ENCODE results near the gene POLR2B.
"Not testable (repeated sequence)": the region's sequence is repeated elsewhere in the genome, so short reads cannot be mapped to it uniquely, and the experiment has no call there.

The POLR2B gene

GRCh38 chr4:56986952-56987351 is 8.3 kb downstream of the POLR2B start:
- no peak for DNase-seq (ENCODE audit: low read depth)

GRCh38 chr4:56990109-56990905 is 11.6 kb downstream of the POLR2B start:
- peak; percentile 18 for DNase-seq (ENCODE audit: low read depth)

- DNase-seq (ENCODE audit: low read depth) = peak; percentile 90
Observed at GRCh38 chr4:56995525-56995924, 16.8 kb downstream of the POLR2B start.

GRCh38 chr4:56999751-57000150 is 21.1 kb downstream of the POLR2B start:
- no peak for DNase-seq (ENCODE audit: low read depth)

GRCh38 chr4:57013543-57014120 is 34.9 kb downstream of the POLR2B start:
- DNase-seq (ENCODE audit: low read depth) = no peak

- DNase-seq (ENCODE audit: low read depth) = peak; percentile 8
Observed at GRCh38 chr4:57018980-57019379, 40.3 kb downstream of the POLR2B start.

- peak; percentile 75 for DNase-seq (ENCODE audit: low read depth)
Observed at GRCh38 chr4:57020467-57021101, 41.9 kb downstream of the POLR2B start.

GRCh38 chr4:57023104-57023503 is 44.4 kb downstream of the POLR2B start:
- peak; percentile 71 for DNase-seq (ENCODE audit: low read depth)

GRCh38 chr4:57034520-57034919 is 55.8 kb downstream of the POLR2B start:
- no peak for DNase-seq (ENCODE audit: low read depth)

- peak; percentile 40 for DNase-seq (ENCODE audit: low read depth)
Observed at GRCh38 chr4:57037982-57038604, 59.4 kb downstream of the POLR2B start.

- DNase-seq (ENCODE audit: low read depth) = no peak
Observed at GRCh38 chr4:57039345-57039744, 60.6 kb downstream of the POLR2B start.

- no peak for DNase-seq (ENCODE audit: low read depth)
Observed at GRCh38 chr4:57040510-57040909, 61.8 kb downstream of the POLR2B start.

- no peak for DNase-seq (ENCODE audit: low read depth)
Observed at GRCh38 chr4:57041020-57041419, 62.3 kb downstream of the POLR2B start.

GRCh38 chr4:57042711-57043169 is 64.0 kb downstream of the POLR2B start:
- peak; percentile 40 for DNase-seq (ENCODE audit: low read depth)

GRCh38 chr4:57043347-57044251 is 64.9 kb downstream of the POLR2B start:
- DNase-seq (ENCODE audit: low read depth) = peak; percentile 90

- peak; percentile 94 for DNase-seq (ENCODE audit: low read depth)
Observed at GRCh38 chr4:57044279-57044678, 65.6 kb downstream of the POLR2B start.

- DNase-seq (ENCODE audit: low read depth) = peak; percentile 50
Observed at GRCh38 chr4:57044996-57045395, 66.3 kb downstream of the POLR2B start.

GRCh38 chr4:57047046-57047445 is 68.3 kb downstream of the POLR2B start:
- DNase-seq (ENCODE audit: low read depth) = not testable (repeated sequence)

GRCh38 chr4:57048590-57049304 is 70.1 kb downstream of the POLR2B start:
- no peak for DNase-seq (ENCODE audit: low read depth)

GRCh38 chr4:57051095-57051494 is 72.4 kb downstream of the POLR2B start:
- DNase-seq (ENCODE audit: low read depth) = no peak

- no peak for DNase-seq (ENCODE audit: low read depth)
Observed at GRCh38 chr4:57051524-57051923, 72.8 kb downstream of the POLR2B start.
